ENCODE data around the gene CDK10. TPM values are rescaled to one million over a fixed set of nuclear protein-coding genes. Genes with fewer than 3 reads are reported as not detected.

Gene CDK10
- total and polyA plus RNA-seq, 9 of the 15 experiments (the other 6 are each of a cell fraction or from before 2014, with no cell fraction given) = 2.0 to 85.1 (median 40.1) TPM

- TF ChIP-seq DACH1 (IDR thresholded peaks at IDR 0.05; ENCODE audit: partially characterized antibody) (no peak), AFF1 (IDR thresholded peaks at IDR 0.05; ENCODE audit: low read depth in 1 of 2, partially characterized antibody in 2 of 2) (no peak), SREBF1 (IDR thresholded peaks at IDR 0.05; ENCODE audit: borderline replicate concordance, low read depth, low read length) (no peak), ARHGAP35 (IDR thresholded peaks at IDR 0.05; ENCODE audit: partially characterized antibody) (no peak), TAF1 (IDR thresholded peaks at IDR 0.05; ENCODE audit: control insufficient read depth, extremely low read depth, insufficient read depth, low read length, severe bottlenecking) (no peak), TBL1XR1 (IDR thresholded peaks at IDR 0.05; ENCODE audit: low read length in 2 of 2) (peak in 1 of 2 experiments; percentile 31; a peak in 1 of 4 replicates), THRAP3 (IDR thresholded peaks at IDR 0.05; ENCODE audit: borderline replicate concordance) (no peak), TCF7 (IDR thresholded peaks at IDR 0.05; ENCODE audit: borderline replicate concordance) (no peak), ZNF134 (CRISPR knock-in tag; conservative IDR thresholded peaks at IDR 0.05) (no peak), ZNF384 (IDR thresholded peaks at IDR 0.05; ENCODE audit: low read depth, low read length) (no peak), ZC3H4 (CRISPR knock-in tag; IDR thresholded peaks at IDR 0.05; ENCODE audit: borderline replicate concordance) (no peak), CC2D1A (IDR thresholded peaks at IDR 0.05) (peak; percentile 32; the same call in 1 of the 2 replicates), DPF2 (IDR thresholded peaks at IDR 0.05) (peak; percentile 51; the same call in 1 of the 2 replicates), ZNF165 (CRISPR knock-in tag; IDR thresholded peaks at IDR 0.05; ENCODE audit: borderline replicate concordance) (no peak)
- TF ChIP-seq, protein P1, sequence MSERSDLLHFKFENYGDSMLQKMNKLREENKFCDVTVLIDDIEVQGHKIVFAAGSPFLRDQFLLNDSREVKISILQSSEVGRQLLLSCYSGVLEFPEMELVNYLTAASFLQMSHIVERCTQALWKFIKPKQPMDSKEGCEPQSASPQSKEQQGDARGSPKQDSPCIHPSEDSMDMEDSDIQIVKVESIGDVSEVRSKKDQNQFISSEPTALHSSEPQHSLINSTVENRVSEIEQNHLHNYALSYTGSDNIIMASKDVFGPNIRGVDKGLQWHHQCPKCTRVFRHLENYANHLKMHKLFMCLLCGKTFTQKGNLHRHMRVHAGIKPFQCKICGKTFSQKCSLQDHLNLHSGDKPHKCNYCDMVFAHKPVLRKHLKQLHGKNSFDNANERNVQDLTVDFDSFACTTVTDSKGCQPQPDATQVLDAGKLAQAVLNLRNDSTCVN (CRISPR knock-in tag; IDR thresholded peaks at IDR 0.05) = no peak
- TF ChIP-seq, protein P2, sequence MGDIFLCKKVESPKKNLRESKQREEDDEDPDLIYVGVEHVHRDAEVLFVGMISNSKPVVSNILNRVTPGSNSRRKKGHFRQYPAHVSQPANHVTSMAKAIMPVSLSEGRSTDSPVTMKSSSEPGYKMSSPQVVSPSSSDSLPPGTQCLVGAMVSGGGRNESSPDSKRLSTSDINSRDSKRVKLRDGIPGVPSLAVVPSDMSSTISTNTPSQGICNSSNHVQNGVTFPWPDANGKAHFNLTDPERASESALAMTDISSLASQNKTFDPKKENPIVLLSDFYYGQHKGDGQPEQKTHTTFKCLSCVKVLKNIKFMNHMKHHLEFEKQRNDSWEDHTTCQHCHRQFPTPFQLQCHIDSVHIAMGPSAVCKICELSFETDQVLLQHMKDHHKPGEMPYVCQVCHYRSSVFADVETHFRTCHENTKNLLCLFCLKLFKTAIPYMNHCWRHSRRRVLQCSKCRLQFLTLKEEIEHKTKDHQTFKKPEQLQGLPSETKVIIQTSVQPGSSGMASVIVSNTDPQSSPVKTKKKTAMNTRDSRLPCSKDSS (IDR thresholded peaks at IDR 0.05; ENCODE audit: low read depth, partially characterized antibody) = no peak
- TF ChIP-seq, protein P3, sequence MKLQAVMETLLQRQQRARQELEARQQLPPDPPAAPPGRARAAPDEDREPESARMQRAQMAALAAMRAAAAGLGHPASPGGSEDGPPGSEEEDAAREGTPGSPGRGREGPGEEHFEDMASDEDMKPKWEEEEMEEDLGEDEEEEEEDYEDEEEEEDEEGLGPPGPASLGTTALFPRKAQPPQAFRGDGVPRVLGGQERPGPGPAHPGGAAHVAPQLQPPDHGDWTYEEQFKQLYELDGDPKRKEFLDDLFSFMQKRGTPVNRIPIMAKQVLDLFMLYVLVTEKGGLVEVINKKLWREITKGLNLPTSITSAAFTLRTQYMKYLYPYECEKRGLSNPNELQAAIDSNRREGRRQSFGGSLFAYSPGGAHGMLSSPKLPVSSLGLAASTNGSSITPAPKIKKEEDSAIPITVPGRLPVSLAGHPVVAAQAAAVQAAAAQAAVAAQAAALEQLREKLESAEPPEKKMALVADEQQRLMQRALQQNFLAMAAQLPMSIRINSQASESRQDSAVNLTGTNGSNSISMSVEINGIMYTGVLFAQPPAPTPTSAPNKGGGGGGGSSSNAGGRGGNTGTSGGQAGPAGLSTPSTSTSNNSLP (IDR thresholded peaks at IDR 0.05; ENCODE audit: borderline replicate concordance, low read depth, low read length) = no peak
- TF ChIP-seq, protein P4, sequence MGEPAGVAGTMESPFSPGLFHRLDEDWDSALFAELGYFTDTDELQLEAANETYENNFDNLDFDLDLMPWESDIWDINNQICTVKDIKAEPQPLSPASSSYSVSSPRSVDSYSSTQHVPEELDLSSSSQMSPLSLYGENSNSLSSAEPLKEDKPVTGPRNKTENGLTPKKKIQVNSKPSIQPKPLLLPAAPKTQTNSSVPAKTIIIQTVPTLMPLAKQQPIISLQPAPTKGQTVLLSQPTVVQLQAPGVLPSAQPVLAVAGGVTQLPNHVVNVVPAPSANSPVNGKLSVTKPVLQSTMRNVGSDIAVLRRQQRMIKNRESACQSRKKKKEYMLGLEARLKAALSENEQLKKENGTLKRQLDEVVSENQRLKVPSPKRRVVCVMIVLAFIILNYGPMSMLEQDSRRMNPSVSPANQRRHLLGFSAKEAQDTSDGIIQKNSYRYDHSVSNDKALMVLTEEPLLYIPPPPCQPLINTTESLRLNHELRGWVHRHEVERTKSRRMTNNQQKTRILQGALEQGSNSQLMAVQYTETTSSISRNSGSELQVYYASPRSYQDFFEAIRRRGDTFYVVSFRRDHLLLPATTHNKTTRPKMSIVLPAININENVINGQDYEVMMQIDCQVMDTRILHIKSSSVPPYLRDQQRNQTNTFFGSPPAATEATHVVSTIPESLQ (CRISPR knock-in tag; IDR thresholded peaks at IDR 0.05) = no peak
These were observed 13.7 kb downstream of the CDK10 start (continued) for GRCh38 chr16:89700100-89700648.
